ENCODE measurements around the gene C19orf44. TPM values are rescaled to one million over a fixed set of nuclear protein-coding genes. Genes with fewer than 3 reads are reported as not detected.

Gene C19orf44
- total RNA-seq, 2 donors from 2014 or later = 7.9 TPM

GRCh38 chr19:16540948-16541347 lies 44.8 kb downstream of the C19orf44 start:
- H3K9me3 Mint-ChIP-seq = no peaks in the 10 kb centered on the region
- 90 to 91% methylated on average over 11 to 12 of the region's 12 CpGs for WGBS, 2 experiments (ENCODE audit: insufficient coverage in 1 of 2, insufficient read length in 1 of 2)
- peak overlapping the region; percentile 95 for H3K9ac ChIP-seq (ENCODE audit: extremely low read depth, low read length, poor library complexity, severe bottlenecking)
- H3K4me1 Mint-ChIP-seq = peaks cover 16% of the 10 kb centered on the region
- no peak overlapping the region for H3K27ac ChIP-seq (ENCODE audit: low read depth, low read length)
- H3K27ac Mint-ChIP-seq = peak overlapping the region; percentile 84
- H3K36me3 Mint-ChIP-seq (ENCODE audit: low read depth) = peaks cover 47% of the 10 kb centered on the region
- no peaks in the 10 kb centered on the region for H3K9me3 ChIP-seq (ENCODE audit: control insufficient read depth, low read length)
- peaks cover 38% of the 10 kb centered on the region for H3K36me3 ChIP-seq (ENCODE audit: control insufficient read depth, insufficient read depth, low read length)
- DNase-seq = no peak
- peak overlapping the region; percentile 93 for H3K4me3 ChIP-seq (ENCODE audit: low read length)
- peak overlapping the region; percentile 86 for H3K4me3 Mint-ChIP-seq
- no peaks in the 10 kb centered on the region for H3K27me3 ChIP-seq (ENCODE audit: control insufficient read depth, insufficient read depth, low read length, poor library complexity, severe bottlenecking)
- no peaks in the 10 kb centered on the region for H3K27me3 Mint-ChIP-seq (ENCODE audit: insufficient read depth)
- H3K4me1 ChIP-seq (ENCODE audit: control insufficient read depth, insufficient read depth, low read length) = no peaks in the 10 kb centered on the region
- TF ChIP-seq, protein P1, sequence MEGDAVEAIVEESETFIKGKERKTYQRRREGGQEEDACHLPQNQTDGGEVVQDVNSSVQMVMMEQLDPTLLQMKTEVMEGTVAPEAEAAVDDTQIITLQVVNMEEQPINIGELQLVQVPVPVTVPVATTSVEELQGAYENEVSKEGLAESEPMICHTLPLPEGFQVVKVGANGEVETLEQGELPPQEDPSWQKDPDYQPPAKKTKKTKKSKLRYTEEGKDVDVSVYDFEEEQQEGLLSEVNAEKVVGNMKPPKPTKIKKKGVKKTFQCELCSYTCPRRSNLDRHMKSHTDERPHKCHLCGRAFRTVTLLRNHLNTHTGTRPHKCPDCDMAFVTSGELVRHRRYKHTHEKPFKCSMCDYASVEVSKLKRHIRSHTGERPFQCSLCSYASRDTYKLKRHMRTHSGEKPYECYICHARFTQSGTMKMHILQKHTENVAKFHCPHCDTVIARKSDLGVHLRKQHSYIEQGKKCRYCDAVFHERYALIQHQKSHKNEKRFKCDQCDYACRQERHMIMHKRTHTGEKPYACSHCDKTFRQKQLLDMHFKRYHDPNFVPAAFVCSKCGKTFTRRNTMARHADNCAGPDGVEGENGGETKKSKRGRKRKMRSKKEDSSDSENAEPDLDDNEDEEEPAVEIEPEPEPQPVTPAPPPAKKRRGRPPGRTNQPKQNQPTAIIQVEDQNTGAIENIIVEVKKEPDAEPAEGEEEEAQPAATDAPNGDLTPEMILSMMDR (conservative IDR thresholded peaks at IDR 0.05) = no peak

- H3K27me3 Mint-ChIP-seq (ENCODE audit: insufficient read depth) = no peaks in the 10 kb centered on the region
- peak overlapping the region; percentile 86 for H3K4me3 Mint-ChIP-seq
- H3K4me1 Mint-ChIP-seq = peaks cover 16% of the 10 kb centered on the region
- H3K4me3 ChIP-seq (ENCODE audit: low read length) = peak overlapping the region; percentile 93
- H3K9me3 ChIP-seq (ENCODE audit: control insufficient read depth, low read length) = no peaks in the 10 kb centered on the region
- peak overlapping the region; percentile 84 for H3K27ac Mint-ChIP-seq
- TF ChIP-seq, protein P1 (conservative IDR thresholded peaks at IDR 0.05) = no peak
- H3K36me3 Mint-ChIP-seq (ENCODE audit: low read depth) = peaks cover 41% of the 10 kb centered on the region
- DNase-seq = peak; percentile 61
- 3 to 6% methylated on average over 15 to 29 of the region's 29 CpGs for WGBS, 2 experiments (ENCODE audit: insufficient coverage in 1 of 2, insufficient read length in 1 of 2)
- peaks cover 32% of the 10 kb centered on the region for H3K36me3 ChIP-seq (ENCODE audit: control insufficient read depth, insufficient read depth, low read length)
- no peaks in the 10 kb centered on the region for H3K4me1 ChIP-seq (ENCODE audit: control insufficient read depth, insufficient read depth, low read length)
- H3K27ac ChIP-seq (ENCODE audit: low read depth, low read length) = peak overlapping the region; percentile 69
- no peaks in the 10 kb centered on the region for H3K27me3 ChIP-seq (ENCODE audit: control insufficient read depth, insufficient read depth, low read length, poor library complexity, severe bottlenecking)
- H3K9me3 Mint-ChIP-seq = no peaks in the 10 kb centered on the region
- peak overlapping the region; percentile 95 for H3K9ac ChIP-seq (ENCODE audit: extremely low read depth, low read length, poor library complexity, severe bottlenecking)
These were observed 45.4 kb downstream of the C19orf44 start for GRCh38 chr19:16541526-16542044.

- H3K9ac ChIP-seq (ENCODE audit: extremely low read depth, low read length, poor library complexity, severe bottlenecking) = peak within 1 kb of the TSS; percentile 95
- no peaks in the 10 kb centered on the region for H3K9me3 Mint-ChIP-seq
- H3K4me3 ChIP-seq (ENCODE audit: low read length) = peak within 1 kb of the TSS; percentile 93
- no peaks in the 10 kb centered on the region for H3K4me1 ChIP-seq (ENCODE audit: control insufficient read depth, insufficient read depth, low read length)
- peak within 1 kb of the TSS; percentile 78 for H3K27ac ChIP-seq (ENCODE audit: low read depth, low read length)
- TF ChIP-seq, protein P1 (conservative IDR thresholded peaks at IDR 0.05) = peak; percentile 20
- peaks cover 30% of the 10 kb centered on the region for H3K36me3 ChIP-seq (ENCODE audit: control insufficient read depth, insufficient read depth, low read length)
- no peaks in the 10 kb centered on the region for H3K27me3 ChIP-seq (ENCODE audit: control insufficient read depth, insufficient read depth, low read length, poor library complexity, severe bottlenecking)
- 0% methylated on average over 47 to 108 of the region's 108 CpGs for WGBS, 2 experiments (ENCODE audit: insufficient coverage in 1 of 2, insufficient read length in 1 of 2)
- peaks cover 36% of the 10 kb centered on the region for H3K36me3 Mint-ChIP-seq (ENCODE audit: low read depth)
- H3K27ac Mint-ChIP-seq = peak within 1 kb of the TSS; percentile 84
- H3K27me3 Mint-ChIP-seq (ENCODE audit: insufficient read depth) = no peaks in the 10 kb centered on the region
- DNase-seq = peak; percentile 96
- H3K4me3 Mint-ChIP-seq = peak within 1 kb of the TSS; percentile 86
- H3K9me3 ChIP-seq (ENCODE audit: control insufficient read depth, low read length) = no peaks in the 10 kb centered on the region
- peaks cover 16% of the 10 kb centered on the region for H3K4me1 Mint-ChIP-seq
These were observed 46.1 kb downstream of the C19orf44 start, which contains the start of gene CHERP for GRCh38 chr19:16542045-16542909. CHERP (minus strand) TSS chr19:16542437; CDS start chr19:16542378, 59 bp downstream.

Measured in endodermal cell (in vitro differentiated cells).